Measurements from ENCODE around the gene USF3.

The USF3 gene

GRCh38 chr3:113695786-113696645 lies at the start of gene USF3:
Gene USF3 (minus strand): TSS chr3:113696642. CDS start chr3:113674878, 21,764 bp downstream.
- TF ChIP-seq Cebpa-rat (IDR thresholded peaks at IDR 0.05): no peak
- peak within 1 kb of the TSS; percentile 91 for H3K4me2 ChIP-seq
- H3K27ac ChIP-seq: peak within 1 kb of the TSS; percentile 87
- no peaks in the 10 kb centered on the region for H3K36me3 ChIP-seq
- H3K9ac ChIP-seq: peak within 1 kb of the TSS; percentile 82
- no peaks in the 10 kb centered on the region for H4K20me1 ChIP-seq
- peaks cover 33% of the 10 kb centered on the region for H3K4me1 ChIP-seq
- H3K9me3 ChIP-seq: no peaks in the 10 kb centered on the region
- peak within 1 kb of the TSS; percentile 78 for H3K4me3 ChIP-seq
- peaks cover 14% of the 10 kb centered on the region for H3K27me3 ChIP-seq

- peak within 1 kb of the TSS; percentile 87 for H3K4me2 ChIP-seq
- no peaks in the 10 kb centered on the region for H3K9me3 ChIP-seq
- H3K27me3 ChIP-seq: no peaks in the 10 kb centered on the region
- peaks cover 53% of the 10 kb centered on the region for H3K4me1 ChIP-seq
- H3K27ac ChIP-seq: peak within 1 kb of the TSS; percentile 98
- H3K9ac ChIP-seq: peak within 1 kb of the TSS; percentile 87
- H4K20me1 ChIP-seq: peaks cover 46% of the 10 kb centered on the region
- peak within 1 kb of the TSS; percentile 86 for H3K4me3 ChIP-seq
- peaks cover 3% of the 10 kb centered on the region; the same call in 1 of the 2 replicates for H3K36me3 ChIP-seq
- TF ChIP-seq Cebpa-rat (IDR thresholded peaks at IDR 0.05): no peak
Measured at GRCh38 chr3:113745756-113746547, 49.5 kb upstream of the USF3 start, which contains the start of gene NAA50. Gene NAA50 (minus strand): TSS chr3:113746249. CDS start chr3:113745949, 300 bp downstream.

GRCh38 chr3:113744941-113745755 lies 48.7 kb upstream of the USF3 start:
- Histone ChIP-seq H3K4me3 (peak overlapping the region; percentile 86), H3K9me3 (no peaks in the 10 kb centered on the region), H4K20me1 (peaks cover 52% of the 10 kb centered on the region), H3K27ac (peak overlapping the region; percentile 98), H3K4me1 (peaks cover 53% of the 10 kb centered on the region), H3K9ac (peak overlapping the region; percentile 87), H3K4me2 (peak overlapping the region; percentile 75), H3K27me3 (no peaks in the 10 kb centered on the region), H3K36me3 (peaks cover 3% of the 10 kb centered on the region; the same call in 1 of the 2 replicates)
- no peak for TF ChIP-seq Cebpa-rat (IDR thresholded peaks at IDR 0.05)

- H3K27ac ChIP-seq: no peak overlapping the region
- TF ChIP-seq Cebpa-rat (IDR thresholded peaks at IDR 0.05): no peak
- H3K9me3 ChIP-seq: no peaks in the 10 kb centered on the region
- peak overlapping the region; percentile 75 for H3K4me2 ChIP-seq
- no peak overlapping the region for H3K9ac ChIP-seq
- H3K4me1 ChIP-seq: peaks cover 40% of the 10 kb centered on the region
- H4K20me1 ChIP-seq: peaks cover 69% of the 10 kb centered on the region
- H3K36me3 ChIP-seq: peaks cover 3% of the 10 kb centered on the region; the same call in 1 of the 2 replicates
- no peaks in the 10 kb centered on the region for H3K27me3 ChIP-seq
- no peak overlapping the region for H3K4me3 ChIP-seq
Measured at GRCh38 chr3:113743006-113743630, 46.7 kb upstream of the USF3 start.

- no peak for TF ChIP-seq Cebpa-rat (IDR thresholded peaks at IDR 0.05)
- Histone ChIP-seq H3K9ac (no peak overlapping the region), H3K27ac (no peak overlapping the region), H3K9me3 (no peaks in the 10 kb centered on the region), H3K4me1 (peaks cover 38% of the 10 kb centered on the region), H3K4me3 (no peak overlapping the region), H3K4me2 (no peak overlapping the region), H3K27me3 (no peaks in the 10 kb centered on the region), H3K36me3 (peaks cover 3% of the 10 kb centered on the region; the same call in 1 of the 2 replicates), H4K20me1 (peaks cover 84% of the 10 kb centered on the region)
Measured at GRCh38 chr3:113741620-113742019, 45.2 kb upstream of the USF3 start.

GRCh38 chr3:113741086-113741485 lies 44.6 kb upstream of the USF3 start:
- no peak overlapping the region for H3K27ac ChIP-seq
- peaks cover 39% of the 10 kb centered on the region for H3K4me1 ChIP-seq
- H3K9me3 ChIP-seq: no peaks in the 10 kb centered on the region
- TF ChIP-seq Cebpa-rat (IDR thresholded peaks at IDR 0.05): no peak
- H4K20me1 ChIP-seq: peaks cover 90% of the 10 kb centered on the region
- peaks cover 3% of the 10 kb centered on the region; the same call in 1 of the 2 replicates for H3K36me3 ChIP-seq
- no peaks in the 10 kb centered on the region for H3K27me3 ChIP-seq
- no peak overlapping the region for H3K4me3 ChIP-seq
- no peak overlapping the region for H3K9ac ChIP-seq
- H3K4me2 ChIP-seq: no peak overlapping the region

- no peak overlapping the region for H3K4me3 ChIP-seq
- no peak overlapping the region for H3K27ac ChIP-seq
- no peaks in the 10 kb centered on the region for H3K27me3 ChIP-seq
- no peak overlapping the region for H3K4me2 ChIP-seq
- H3K9ac ChIP-seq: no peak overlapping the region
- peaks cover 100% of the 10 kb centered on the region for H4K20me1 ChIP-seq
- no peak for TF ChIP-seq Cebpa-rat (IDR thresholded peaks at IDR 0.05)
- peaks cover 22% of the 10 kb centered on the region for H3K36me3 ChIP-seq
- H3K4me1 ChIP-seq: peaks cover 11% of the 10 kb centered on the region; the same call in 1 of the 2 replicates
- no peaks in the 10 kb centered on the region for H3K9me3 ChIP-seq
Measured at GRCh38 chr3:113736548-113737089, 40.2 kb upstream of the USF3 start.

GRCh38 chr3:113731694-113732093 lies 35.3 kb upstream of the USF3 start:
- no peak overlapping the region for H3K27ac ChIP-seq
- H3K9me3 ChIP-seq: no peaks in the 10 kb centered on the region
- peaks cover 43% of the 10 kb centered on the region for H3K36me3 ChIP-seq
- H3K4me2 ChIP-seq: no peak overlapping the region
- H4K20me1 ChIP-seq: peaks cover 97% of the 10 kb centered on the region
- H3K4me1 ChIP-seq: peaks cover 2% of the 10 kb centered on the region; the same call in 1 of the 2 replicates
- H3K27me3 ChIP-seq: no peaks in the 10 kb centered on the region
- no peak for TF ChIP-seq Cebpa-rat (IDR thresholded peaks at IDR 0.05)
- H3K9ac ChIP-seq: no peak overlapping the region
- no peak overlapping the region for H3K4me3 ChIP-seq

Data from BLaER1 (cell line).